HCEC 1CT (cell line): ENCODE measurements around the gene UBASH3B.
"Not testable (repeated sequence)": the region's sequence is repeated elsewhere in the genome, so short reads cannot be mapped to it uniquely, and the experiment has no call there.

Experiments used
- DNase-seq: peaks from one replicate; pipeline ENCODE4 v3.0.0-alpha.2; 2017

Gene UBASH3B

DNA sequence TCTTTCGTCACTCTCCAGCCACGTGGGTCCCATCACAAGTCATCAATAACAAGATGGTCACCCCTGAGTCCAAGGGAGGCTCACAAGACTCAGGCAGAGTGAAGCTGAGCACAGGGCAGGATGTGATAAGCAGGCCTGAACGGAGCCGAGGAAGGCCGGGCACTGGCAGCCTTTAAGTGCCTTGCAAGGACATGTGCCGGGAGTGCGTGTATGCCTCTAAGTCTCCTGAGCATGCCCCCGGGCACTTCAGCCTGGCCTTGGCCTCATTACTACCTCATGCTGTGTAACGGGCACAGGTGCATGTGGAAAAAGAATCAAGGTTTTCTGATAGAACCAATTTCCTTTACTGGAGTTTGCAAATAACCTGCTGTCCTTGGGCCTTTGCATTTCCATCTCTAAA lies 55.8 kb downstream of the UBASH3B start:
- no peak for DNase-seq

DNA sequence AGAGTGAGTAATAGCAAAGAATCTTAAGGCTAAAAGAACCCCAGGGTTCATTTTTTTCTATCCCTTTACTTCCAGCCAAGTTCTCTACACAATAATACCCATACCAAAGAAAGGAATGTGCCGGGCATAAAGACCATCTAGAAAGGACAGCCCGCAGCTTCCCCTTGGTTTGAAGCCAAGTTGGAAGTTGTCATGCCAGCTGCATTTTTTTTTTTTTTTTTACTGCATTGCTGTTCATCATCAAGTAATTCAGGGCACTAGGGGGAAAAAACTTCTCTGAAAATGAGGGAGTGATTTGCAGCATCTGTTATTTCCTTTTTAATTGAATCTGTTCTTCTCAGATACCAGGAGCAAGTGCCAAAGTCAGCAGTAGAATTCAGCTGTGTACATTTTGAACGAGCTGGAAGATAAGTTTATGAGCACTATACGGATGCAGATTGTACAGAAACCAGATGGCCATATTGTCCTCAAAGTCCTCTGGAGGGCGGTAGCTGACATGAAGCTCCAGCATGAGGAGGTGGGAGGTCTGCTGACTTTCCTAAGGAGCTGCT lies 56.4 kb downstream of the UBASH3B start:
- DNase-seq: no peak

DNA sequence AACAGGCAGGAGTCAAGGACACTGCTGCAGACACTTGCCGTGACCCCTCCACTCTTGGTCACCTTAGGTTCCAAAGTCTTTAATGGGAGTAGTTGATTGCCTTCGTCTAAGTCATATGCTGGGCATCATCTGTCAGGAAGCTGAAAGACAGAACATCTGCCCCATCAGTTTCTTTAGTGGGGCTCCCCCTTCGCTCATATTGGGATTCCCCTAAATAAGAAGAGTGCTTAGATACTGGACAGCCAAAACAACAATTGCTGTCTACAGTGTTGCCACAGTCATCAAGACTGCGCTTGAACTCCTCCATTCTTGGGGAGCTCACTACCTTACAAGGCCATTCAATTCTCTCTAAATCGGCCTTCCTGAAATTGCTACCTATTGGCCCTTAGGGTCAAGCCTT lies 58.5 kb downstream of the UBASH3B start:
- DNase-seq: no peak

DNA sequence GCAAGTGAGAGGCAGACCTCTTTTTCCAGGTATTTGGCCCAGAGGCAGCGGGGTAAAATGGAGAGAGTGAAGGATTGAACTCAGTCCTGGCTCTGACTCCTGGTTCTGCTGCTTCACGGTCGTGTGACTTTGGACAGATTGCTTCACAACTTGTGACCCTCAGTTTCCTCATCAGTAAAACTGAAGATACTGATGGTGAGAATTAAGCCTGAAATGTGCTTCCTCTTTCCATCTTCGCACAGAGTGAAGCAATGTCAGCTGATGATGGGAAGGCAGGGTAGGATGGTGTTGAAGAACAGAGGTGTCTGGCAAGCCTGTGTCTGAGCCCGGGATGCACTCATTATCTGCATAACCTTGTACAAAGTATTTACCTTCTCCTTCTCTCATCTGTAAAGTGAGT lies 59.0 kb downstream of the UBASH3B start:
- no peak for DNase-seq

DNA sequence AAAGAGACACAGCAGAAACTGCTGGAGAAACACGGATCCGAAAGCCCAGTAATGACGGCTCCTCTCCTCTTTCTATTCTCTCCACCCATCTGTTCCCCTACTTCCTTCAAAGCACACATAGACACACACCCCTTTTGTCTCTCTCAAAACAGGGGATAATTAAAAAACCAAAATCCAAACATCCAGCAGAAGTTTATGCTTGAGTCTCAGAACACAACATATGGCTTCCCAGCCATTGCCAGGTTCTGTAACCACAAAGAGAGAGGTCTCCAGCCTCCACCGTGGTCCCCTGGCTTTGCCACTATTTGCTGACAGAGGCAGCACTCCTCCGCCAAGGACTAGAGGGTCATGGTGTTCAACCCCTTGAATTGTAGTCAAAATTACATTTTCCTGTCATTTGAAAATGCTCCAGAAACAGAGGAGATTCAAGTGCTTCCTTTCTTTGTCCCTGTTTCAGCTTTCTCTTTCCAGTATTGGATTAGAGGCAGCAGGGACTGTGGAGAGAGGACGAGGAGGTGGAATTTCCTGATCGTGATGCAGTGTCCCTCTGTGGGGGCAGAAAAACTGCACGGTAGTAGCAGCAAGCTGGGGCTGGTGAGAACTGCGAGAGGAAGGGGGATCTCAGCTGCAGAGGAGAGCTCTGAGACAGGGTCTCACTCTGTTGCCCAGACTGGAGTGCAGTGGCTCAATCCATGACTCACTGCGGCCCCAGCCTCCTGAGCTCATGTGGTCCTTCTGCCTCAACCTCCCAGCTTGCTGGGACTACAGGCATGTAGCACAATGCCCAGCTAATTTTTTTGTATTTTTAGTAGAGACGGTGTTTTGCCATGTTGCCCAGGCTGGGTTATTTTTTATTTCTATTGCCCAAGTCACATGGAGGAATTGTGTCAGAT lies 60.3 kb downstream of the UBASH3B start:
- DNase-seq: no peak

DNA sequence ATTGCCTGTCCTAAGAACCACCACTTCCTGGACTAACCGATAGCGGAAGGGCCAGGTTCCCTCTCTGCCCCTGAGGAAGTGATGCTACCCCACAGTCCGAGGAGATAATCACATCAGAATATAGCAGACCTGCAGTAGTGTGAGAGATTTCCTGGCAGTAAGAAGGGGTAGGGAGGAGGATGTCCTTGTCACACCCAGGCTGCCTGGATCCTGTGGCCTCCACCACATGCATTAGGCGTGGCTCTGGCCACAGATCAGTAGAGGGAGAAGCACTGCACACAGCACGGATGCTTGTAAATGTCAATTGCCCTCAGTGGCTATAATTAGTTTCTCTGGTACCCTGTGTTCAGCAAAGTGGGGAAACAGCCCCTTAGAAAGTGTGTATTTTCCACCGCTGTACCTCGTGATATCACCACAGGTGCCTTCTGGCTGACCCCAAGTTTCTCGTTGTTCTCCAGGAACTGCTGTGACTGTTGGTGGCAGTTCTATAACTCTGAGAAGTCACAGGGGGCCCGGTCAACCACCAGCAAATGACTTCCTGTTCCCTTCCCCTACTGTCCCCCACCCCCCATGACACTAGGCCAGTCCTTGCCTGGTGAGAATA lies 61.8 kb downstream of the UBASH3B start:
- DNase-seq: no peak

DNA sequence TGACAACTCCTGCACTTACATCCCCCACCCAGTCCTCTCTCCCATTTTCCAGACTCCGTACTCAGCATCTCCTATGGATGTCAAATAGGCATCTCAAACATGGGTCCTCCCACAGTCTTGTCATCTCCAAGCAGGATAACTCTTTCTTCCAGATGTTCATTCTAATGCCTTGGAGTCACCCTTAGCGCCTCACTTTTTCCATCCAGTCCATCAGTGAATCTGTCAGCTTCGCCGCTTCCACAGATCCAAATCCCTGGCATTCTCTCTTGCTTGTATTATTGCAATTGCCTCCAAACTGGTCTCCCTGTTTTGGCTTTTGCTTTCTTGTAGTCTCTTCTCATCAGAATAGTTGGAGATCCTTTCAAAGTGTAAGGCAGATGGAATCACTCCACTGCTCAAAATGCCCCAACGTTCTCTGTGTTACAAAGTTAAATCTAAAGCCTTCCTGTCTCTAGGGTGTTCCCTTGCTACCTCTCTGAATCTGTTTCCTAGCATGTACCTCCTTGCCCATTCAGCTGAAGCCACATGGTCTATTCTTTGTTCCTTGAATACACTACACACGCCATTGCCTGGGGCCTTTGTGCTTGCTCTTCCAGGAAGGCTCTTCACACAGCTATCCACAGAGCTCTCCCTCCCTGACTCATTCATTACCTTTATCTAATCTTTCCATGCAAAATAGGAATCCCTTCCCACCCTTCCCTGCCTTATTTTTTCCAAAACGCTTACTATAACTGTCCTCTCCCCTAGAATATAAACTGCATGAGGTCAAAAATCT lies 64.8 kb downstream of the UBASH3B start:
- DNase-seq: no peak

DNA sequence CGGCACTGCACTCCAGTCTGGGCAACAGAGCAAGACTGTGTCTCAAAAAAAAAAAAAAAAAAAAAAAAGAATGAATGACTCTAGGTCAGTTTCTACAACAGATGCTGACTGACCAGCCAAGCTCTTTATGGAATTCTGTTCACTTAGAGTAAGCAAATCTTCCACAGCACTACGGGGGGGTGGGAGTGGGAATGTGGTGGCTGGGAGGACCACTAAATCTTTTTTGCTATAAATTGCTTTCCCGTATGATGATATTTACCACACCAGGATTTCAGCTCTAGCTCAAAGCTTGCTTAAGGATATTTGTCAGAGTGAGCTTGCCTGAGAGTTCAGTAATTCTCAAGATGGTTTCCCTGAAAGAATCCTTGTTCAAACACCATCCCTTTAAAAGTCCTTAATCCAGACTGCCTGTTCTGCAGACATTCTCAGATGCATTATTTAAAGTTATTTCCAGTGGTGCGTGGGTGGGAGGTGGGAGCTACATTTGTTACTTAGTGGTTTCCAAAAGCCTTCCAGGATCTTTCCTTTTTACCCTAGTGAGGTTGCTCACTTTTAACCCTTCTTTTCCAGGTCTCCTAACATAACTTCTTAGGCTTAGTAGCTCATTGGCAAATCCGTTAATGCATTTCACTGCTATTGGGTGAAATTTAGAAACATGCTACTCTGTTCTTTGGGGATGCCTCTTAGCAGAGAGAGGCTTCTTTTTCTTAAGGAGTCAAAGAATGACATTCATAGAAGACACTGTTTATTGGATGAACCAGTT lies 65.9 kb downstream of the UBASH3B start:
- peak; percentile 31 for DNase-seq

DNA sequence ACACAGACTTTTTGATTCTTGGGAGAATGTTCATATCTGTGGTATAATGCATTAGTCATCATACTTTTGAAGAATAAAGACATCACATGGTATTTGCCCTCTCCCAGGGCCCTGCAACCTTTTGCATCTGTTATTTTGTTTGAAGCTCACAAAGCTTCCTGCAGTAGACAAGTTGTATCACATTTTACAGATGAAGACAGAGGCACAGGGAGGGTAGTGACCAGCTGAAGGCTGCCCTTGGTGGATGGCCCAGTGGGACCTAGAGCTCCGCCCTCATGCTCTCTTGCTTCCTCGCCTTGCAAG lies 66.4 kb downstream of the UBASH3B start:
- DNase-seq: peak; percentile 96

DNA sequence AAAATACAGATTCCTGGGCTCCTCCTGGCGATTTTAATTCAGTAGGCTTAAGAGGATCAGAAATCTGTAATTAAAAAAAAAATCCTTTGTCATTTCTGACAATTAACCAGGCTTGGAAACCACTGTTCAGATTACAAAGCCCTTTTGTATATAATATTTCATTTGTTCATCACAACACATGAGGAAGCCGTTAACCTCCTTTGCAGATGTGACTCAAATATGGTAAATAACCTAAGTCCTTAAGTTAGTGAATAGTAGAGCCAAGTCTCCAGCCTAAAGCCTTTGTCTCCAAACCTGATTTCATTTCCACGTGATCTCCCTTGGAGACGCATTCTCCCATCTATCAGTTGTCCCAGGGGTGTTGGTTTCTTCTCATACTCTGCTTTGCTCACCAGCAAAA lies 67.6 kb downstream of the UBASH3B start:
- peak; percentile 49 for DNase-seq

DNA sequence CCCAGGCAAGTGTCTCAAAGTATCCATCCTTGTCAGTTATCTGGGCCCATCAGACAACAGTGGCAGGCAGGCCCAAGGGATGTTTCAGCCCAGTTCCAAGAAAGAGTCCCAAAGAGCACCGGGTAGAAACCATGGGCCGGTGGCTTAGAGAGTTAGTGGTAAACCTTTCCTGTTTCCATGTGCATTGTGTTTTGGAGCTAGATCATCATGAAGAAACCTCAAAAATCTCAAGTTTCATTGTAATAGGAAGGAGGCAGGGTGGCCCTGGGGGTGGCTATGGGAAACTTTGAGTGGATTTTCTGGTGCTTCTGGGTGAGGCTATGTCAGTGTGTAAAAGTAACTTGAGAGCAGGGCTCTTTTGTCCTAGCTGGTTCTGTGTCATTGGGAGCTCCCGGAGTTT lies 68.1 kb downstream of the UBASH3B start:
- DNase-seq: no peak

DNA sequence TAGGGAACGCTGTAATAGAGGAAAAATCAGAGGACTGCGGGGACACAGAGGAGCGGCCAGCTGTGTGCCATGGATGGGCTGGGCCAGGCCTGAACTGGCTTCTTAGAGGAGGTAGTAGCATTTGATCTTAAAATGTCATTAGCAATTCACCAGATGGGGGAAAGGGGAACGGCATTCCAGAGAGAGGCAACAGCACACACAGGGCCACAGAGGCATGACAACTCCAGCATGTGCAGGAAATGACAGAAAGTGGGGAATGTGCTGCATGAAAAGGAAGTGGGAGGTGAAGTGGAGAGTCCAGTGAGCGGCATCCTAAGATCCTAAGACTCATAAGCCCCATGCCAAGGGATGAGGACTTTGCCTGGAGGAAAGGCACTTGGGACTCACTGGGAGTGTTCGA lies 69.0 kb downstream of the UBASH3B start:
- peak; percentile 57 for DNase-seq

DNA sequence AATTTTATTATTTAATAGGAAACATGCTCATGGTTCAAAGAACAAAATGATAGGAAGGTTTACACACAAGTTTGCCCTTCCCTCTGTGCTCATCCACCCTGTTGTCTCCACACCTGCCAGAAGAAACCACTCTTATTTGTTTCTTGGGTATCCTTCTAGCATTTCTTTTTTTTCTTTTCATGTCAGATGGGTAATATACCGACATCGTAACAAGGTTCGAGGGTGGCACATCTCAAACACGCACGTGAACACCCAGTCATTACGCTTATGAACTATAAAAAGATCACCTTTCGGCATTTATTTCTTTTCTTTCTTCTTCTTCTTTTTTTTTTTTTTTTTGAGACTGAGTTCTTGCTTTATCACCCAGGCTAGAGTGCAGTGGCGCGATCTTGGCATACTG lies 70.5 kb downstream of the UBASH3B start:
- DNase-seq: no peak

DNA sequence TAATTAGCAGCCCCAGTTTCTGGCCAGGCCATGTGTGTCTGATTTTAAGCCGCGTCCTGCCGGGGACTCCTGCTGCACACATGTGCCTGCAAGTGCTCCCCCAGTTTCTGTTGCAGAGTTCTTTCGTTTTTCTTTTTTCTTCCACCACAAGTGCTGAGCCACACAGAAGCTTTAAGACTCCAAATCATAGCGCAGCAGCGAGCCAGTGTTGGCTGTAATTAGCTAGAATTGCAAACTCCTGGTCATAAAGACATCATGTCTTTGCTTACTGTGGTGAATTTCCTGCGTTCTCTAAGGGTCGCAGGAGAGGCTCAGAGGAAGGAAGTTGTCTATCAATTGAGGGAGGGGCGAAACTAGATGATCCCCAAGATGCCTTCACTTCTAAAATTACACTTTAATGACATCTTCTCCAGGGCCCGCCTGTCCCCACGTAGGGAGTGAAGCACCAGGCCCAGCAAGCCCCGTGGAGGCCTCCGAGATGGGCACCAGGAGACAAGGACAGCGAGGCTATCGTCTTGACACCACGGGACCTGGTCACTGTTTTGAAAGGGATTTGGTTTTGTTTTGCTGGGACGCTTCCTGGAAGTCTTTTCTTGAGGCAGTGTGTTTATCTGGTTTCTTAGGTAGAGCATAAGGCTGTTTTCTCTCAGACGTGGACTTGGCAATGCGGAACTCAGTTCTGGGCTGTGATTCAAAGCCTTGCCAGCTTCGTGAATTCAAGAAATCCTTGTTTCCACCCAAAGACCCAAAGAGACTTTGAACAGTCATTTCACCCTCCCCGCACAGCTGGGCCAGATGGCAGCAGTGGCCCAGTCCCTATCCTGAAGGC lies 71.8 kb downstream of the UBASH3B start:
- no peak for DNase-seq

DNA sequence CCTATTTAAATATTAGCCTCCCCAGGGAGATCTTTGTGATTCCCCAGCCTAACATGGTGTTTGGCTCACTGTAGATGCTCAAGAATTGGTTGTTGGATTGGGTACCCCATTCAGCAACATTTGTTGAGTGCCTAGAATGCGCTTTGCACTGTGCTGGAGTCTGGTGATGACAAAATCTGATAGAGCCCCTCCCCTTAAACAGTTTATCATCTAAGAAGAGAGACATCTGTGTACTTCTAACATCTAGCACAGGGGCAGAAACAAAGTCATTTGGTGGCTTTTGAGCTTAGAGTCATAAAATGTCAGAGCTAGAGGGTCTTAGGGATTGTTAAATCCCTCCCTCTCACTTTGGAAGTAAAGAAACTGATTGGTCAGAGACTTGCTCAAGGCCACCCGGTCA lies 73.0 kb downstream of the UBASH3B start:
- DNase-seq: no peak

DNA sequence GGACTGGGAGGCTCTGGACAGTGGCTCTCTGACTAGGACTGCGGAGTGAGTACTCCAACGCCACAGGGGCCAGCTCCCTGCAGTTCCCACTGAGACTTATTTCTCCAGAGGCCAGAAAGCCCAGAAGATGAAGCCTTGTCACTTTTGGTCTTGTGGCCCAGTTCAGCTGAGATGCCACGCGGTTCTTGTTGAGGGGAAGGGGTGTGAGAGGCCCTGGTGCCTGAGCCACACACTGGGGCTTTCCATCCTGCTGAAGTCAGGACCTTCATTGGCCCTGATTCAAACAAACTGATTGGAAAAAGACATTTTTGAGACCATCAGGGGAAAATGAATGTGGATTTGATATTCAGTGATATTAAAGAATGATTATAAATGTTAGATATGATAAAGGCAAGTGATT lies 73.6 kb downstream of the UBASH3B start:
- DNase-seq: no peak

DNA sequence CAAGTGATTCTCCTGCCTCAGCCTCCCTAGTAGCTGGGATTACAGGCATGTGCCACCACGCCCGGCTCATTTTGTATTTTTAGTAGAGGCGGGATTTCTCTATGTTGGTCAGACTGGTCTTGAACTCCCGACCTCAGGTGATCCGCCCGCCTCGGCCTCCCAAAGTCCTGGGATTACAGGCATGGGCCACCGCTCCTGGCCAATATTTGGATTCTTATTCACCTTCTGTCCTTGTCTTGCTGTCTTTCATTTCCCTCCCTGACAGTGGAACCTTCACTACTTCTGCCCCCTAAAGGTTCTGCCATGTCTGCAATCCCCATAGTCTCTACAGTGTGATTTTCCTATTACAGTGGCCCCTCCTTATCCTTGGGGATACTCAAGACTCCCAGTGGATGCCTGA lies 75.2 kb downstream of the UBASH3B start:
- DNase-seq: not testable (repeated sequence)

DNA sequence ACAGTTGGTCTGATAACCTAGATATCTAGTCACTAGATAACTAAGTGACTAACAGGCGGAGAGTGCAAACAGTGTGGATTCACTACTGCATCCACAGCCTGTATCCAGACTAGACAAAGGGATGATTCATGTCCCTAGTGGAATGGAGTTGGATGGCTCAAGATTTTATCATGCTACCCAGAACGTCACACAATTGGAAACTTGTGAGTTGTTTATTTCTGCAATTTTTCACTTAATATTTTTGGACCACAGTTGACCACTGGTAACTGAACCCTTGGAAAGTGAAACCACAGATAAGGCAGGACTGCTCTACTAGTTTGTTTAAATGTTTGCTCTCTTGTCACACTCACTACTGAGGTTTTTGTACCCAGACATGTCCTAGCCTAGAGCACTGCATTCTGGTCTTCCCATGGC lies 76.0 kb downstream of the UBASH3B start:
- peak; percentile 65 for DNase-seq

DNA sequence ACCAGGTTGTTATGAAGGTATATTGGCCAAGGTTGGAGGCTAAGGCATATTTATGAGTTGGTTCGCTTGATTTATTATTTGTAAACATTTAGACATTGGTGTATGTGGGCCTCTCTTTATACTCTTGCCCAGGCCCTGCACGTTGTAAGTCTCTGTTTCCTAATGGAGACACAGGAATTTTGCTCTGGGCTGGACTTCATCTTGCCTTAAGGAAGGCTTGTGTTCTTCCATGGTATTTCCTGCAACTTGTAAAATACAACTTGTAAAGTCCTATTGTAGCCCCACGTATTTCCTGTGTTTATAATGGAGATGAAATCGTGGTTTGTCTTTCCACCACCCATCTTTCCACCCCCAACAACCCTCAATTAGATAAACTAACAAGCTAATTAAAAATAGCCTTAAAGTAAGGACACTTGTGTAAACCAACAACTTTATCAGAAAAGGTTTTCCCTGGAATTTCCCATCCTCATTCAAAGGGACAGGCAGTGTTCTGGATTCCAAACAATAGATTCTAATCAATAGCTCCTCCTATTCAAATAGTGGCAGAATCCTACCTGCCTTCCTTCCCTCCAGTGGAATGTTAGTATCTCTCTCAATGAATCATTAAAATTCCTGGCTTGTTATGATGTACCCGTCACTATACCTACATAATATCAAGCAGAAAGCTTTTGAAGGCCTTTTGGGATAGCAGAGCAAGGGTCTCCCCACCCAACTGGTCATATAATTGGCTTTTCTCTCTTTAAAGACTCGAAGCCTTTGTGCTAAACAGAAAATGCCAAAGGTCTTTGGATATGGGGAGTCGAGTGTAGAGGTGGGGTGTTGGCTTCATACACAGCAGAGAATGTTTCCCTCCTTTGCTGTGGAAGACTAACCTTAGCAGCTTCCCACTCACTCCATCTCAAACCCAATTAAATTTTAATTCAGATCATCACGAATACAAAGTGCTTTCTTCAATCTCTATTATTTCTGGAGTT lies 77.1 kb downstream of the UBASH3B start:
- DNase-seq: no peak

DNA sequence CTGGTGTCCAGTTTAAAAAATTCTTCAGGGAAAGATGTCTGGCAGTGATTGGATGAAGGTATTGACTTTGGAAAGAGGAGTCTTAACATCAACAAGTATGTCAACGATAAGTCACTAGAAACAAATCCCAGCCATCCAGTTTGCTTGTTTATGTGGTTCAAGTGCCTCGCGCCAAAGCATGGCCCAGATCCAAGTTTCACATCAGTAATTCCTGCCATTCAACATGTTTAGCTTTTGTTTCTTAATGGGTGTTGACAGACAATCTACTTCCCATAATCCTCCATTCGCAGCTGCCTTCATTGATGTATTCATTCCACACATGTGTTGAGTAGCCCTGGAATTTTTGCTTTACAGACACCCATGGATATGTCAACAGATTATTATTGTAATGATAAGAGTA lies 77.8 kb downstream of the UBASH3B start:
- no peak for DNase-seq
